DMS79 treated with DMSO at 0.1 percent for 48 hours (cell line): ENCODE results near the gene DLGAP1.
A peak's percentile ranks its signal among the peaks of the same experiment; 100 is the strongest.

ENCODE experiments used
- DNase-seq: peaks from one replicate; lab custom pipeline; 2025; lab: John Stamatoyannopoulos, UW

DLGAP1 gene

GRCh38 chr18:3816610-3817363, 638.3 kb downstream of the DLGAP1 start:
- DNase-seq, result no peak

- DNase-seq, result no peak
These were observed 639.1 kb downstream of the DLGAP1 start for GRCh38 chr18:3815991-3816390.

GRCh38 chr18:3814816-3815215, 640.3 kb downstream of the DLGAP1 start:
- DNase-seq, result no peak

GRCh38 chr18:3810296-3810695, 644.8 kb downstream of the DLGAP1 start:
- no peak for DNase-seq

GRCh38 chr18:3808985-3809780, 645.9 kb downstream of the DLGAP1 start:
- DNase-seq, result no peak

GRCh38 chr18:3806656-3807055, 648.5 kb downstream of the DLGAP1 start:
- DNase-seq, result peak; percentile 99

DNA sequence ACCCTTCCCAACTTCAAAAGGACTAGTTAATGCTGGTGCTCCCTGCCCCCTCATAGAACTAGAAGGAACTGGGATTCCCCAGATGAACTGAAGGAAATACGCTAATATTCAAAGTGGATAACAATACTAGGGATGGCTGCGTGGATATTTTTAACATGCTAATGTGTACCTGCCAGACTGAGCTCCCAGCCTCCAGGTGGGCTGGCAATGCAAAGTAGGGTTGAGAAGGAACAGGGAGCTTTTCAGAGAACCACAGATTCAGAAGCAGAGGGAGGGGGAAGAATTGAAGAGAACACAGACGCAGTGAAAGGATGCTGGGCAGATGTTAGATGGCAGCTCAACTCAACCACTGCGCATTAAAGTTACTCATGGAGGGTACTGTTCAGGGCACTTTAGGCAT, 650.8 kb downstream of the DLGAP1 start:
- no peak for DNase-seq

DNA sequence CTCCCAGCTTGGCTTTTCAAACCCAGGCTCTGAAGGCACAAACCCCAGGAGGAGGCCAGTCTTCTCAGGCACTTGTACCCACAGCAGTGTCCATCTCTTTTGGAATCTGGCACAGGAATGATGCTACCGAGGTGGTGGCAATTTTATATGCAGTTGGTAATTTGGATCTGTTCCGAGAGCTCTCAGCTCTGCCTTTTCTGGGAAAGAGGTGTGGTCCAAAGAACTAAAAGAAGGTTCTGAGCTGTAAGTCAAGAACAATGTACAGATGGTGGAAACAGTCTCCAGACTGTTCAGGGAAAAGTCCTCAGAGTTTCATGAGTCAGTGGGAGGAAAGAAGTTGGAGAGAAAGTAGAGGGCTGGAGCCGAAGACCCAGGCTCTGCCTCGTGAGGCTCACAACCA, 651.8 kb downstream of the DLGAP1 start:
- no peak for DNase-seq

DNA sequence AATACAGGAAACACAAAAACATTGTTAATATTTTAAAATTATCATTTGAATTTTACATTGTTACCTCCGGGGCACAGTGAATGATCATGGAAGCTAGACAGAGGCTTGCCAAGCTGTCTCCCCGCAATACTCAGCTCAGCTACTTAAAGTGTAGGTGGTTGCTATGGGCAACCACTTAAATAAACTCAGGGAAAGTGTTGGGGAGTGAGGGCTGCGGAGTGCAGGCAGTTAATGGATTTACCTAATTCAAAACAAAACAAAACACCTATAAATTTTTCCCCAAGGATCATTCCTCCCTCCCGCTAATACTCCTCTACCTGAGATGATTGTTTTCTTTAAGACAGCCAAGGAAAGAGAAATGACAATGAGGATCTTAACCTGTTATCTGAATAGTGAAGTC, 655.6 kb downstream of the DLGAP1 start:
- DNase-seq, result peak; percentile 96

DNA sequence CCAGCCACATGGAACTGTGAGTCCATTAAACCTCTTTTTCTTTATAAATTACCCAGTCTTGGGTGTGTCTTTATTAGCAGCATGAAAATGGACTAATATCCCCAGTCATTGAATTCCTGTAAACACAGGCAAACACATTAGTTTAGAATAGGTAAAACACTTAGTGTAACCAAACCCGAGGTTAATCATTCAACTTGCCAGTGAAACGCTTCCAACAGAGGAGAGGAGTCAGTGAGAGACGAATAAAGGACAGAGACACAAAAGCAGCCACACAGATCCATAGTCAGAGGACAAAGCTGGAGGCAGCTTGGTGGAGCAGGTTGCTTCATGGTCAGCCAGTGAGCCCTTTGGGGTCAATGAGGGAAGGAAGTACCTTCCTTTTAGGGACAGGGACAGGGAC, 657.1 kb downstream of the DLGAP1 start:
- no peak for DNase-seq

- DNase-seq, result no peak
These were observed 658.7 kb downstream of the DLGAP1 start for GRCh38 chr18:3796434-3796833.

- no peak for DNase-seq
These were observed 660.4 kb downstream of the DLGAP1 start for GRCh38 chr18:3794537-3795348.

DNA sequence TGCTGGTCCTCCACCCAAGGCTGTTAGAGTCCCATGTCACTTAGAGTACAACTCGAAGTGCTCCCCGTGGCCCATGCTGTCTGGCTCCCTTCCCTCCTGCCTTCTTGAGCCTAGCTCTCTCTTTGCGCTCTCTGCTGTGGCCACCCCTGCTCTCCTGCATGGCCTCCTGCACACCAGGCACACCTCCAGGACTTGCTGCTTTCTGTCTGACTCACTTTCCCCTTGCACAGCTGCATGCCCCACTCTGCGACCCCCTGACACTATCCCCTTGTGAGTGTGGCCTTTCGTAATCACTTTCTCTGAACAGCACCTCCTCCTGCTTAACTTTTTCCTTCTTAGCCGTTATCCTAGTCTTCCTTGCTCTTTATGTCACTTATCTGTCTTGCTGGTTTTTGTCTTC, 661.6 kb downstream of the DLGAP1 start:
- no peak for DNase-seq

- no peak for DNase-seq
These were observed 662.0 kb downstream of the DLGAP1 start for GRCh38 chr18:3793111-3793510.

DNA sequence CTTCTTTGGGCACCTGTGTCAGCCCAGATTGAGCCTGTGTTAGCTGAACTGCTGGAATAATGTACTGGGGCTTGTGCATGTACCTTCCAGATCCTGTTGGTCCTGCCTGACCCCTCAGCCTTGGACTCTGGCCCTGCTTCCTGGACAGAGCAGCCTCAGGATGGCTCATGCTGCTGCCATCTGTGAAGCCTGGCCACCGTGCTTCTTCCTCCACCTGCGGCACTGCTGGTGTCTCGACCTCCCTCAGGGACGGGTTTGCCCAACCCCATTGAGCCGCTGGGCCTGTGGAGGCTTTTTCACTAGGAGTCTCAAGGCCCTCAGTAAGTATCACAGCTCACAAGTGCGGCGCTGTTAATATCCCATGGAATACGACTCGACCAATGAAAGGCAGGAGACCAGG, 662.4 kb downstream of the DLGAP1 start:
- no peak for DNase-seq

GRCh38 chr18:3791238-3791637, 663.9 kb downstream of the DLGAP1 start:
- peak; percentile 75 for DNase-seq

DNA sequence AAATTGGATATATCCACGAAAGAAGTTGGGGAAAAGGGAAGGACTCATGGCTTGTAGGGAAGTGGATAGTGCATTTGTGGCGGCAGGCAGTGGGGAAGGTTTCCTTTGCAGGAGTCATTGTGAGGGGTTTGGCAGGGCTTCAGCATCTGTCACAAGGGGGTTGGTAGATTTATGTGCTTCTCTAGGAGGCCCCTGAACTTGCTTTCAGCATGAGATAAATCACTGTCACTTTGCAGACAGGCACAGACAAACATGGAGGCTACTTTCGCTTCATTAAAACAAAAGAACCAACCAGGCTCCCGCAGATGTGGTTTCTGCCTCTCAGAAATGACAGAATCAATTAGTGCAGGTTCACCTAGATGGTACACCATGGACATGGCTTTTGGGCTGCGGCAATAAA, 664.4 kb downstream of the DLGAP1 start:
- peak; percentile 77 for DNase-seq

- DNase-seq, result no peak
These were observed 665.6 kb downstream of the DLGAP1 start for GRCh38 chr18:3789525-3789924.

DNA sequence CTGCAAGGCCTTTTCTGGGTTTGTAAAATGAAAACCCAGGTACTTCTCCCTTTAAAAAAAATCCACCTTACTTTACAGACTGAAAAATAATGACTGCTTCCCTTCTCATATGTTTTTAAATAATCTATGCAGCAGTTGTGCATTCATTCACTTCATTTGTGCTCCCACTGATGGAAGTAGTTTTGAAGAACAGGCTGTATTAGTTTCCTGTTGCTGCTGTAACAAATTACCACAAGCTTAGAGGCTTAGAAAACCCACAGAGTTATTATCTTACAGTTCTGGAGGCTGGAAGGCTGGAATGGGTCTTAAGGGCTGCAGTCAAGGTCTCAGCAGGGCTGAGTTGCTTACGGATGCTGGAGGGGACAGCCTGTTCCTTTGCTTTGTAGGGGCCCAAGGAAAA, 670.2 kb downstream of the DLGAP1 start:
- no peak for DNase-seq

DNA sequence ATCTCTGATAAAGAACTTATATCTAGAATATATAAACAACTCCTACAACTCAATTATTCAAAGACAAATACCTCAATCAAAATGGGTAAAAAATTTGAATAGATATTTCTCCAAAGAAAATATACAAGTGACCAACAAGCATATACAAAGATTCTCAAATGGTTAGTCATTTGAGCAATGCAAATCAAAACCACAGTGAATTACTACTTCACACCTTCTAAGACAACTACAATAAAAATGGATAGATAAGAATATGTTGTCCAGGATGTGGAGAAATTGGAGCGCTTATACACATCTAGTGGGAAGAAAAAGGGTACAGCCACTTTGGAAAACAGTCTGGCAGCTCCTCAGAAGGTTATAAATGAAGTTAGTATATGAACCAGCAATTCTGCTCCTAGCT, 672.2 kb downstream of the DLGAP1 start:
- DNase-seq, result no peak

DNA sequence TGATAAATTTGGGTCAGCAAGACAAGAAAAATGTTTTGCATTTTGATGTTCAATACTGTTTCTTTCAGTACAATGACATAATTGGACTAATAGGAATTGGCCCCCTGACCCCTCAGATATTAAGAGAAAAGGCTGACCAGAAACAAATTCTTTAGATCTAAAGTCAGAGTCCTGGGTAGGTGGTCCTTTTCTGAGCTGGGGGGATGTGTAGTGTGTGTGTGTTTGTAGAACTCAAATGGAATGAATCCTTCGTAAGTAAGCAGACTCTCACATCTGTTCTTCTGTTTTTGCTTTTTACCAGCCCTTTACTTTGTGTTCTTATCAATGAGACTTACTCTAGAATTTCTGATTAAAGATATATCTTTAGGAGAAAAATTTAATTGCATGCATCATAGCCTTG, 677.4 kb downstream of the DLGAP1 start:
- DNase-seq, result no peak

DNA sequence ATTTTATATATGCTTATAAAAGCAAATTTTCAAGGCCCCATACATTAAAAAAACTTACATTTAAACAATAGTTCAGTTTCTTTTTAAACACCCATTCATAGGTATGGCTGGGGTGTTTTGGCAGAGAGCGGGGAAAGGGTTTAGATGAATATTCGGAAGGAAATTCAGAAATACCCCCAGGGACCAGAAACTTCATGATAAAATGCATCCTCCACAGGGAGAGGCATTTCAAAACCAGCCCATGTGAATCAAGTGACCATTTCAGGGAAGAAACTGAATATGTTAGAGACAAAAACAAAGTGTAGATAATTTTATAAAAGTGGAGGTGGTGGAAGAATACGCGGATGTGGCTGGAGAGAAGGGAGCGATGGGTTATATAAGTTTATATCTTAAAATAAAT, 678.0 kb downstream of the DLGAP1 start:
- DNase-seq, result no peak

GRCh38 chr18:3775996-3776395, 679.1 kb downstream of the DLGAP1 start:
- DNase-seq, result no peak
